HL-60 (cell line): Measurements from ENCODE around the gene QPRT.
"Not testable (repeated sequence)": the region's sequence is repeated elsewhere in the genome, so short reads cannot be mapped to it uniquely, and the experiment has no call there.

Experiments
- DNase-seq, 2 experiments: peaks; one replicate each; pipeline ENCODE4 v3.0.0-alpha.2; 2010 to 2020; ENCODE audit warnings: low read depth in 1 of 2, low spot score in 1 of 2
- H3K27ac ChIP-seq: fragments of 250-450 bp; sonication (Bioruptor Pico); replicated peaks from 2 replicates; pipeline ENCODE4 v1.5.1; 2020; ENCODE audit warnings: mild to moderate bottlenecking, moderate library complexity
- H3K27me3 ChIP-seq: fragments of 250-450 bp; sonication (Bioruptor Pico); 2 replicates; pipeline ENCODE4 v1.5.1; 2021; ENCODE audit warnings: mild to moderate bottlenecking, moderate library complexity; ENCODE audit not compliant: insufficient read depth, poor library complexity, severe bottlenecking
- H3K4me3 ChIP-seq: replicated peaks from 2 replicates; pipeline ENCODE4 v1.5.1; 2011; ENCODE audit warnings: mild to moderate bottlenecking, control low read depth, low read length; ENCODE audit not compliant: insufficient read depth
- GABPA ChIP-seq: IDR thresholded peaks from 2 replicates; pipeline ENCODE4 v1.6.1; 2012; ENCODE audit warnings: low read depth
- POLR2AphosphoS5 ChIP-seq: IDR thresholded peaks from 2 replicates; pipeline ENCODE4 v1.6.1; 2012; ENCODE audit warnings: low read depth
- REST ChIP-seq: IDR thresholded peaks from 2 replicates; pipeline ENCODE4 v1.6.1; 2012; ENCODE audit warnings: low read depth; ENCODE audit not compliant: insufficient replicate concordance
- SPI1 ChIP-seq: IDR thresholded peaks from 2 replicates; pipeline ENCODE4 v1.6.1; 2012; ENCODE audit warnings: low read depth, mild to moderate bottlenecking, borderline replicate concordance
- long read RNA-seq: library from polyadenylated mRNA; unstranded; transcript quantifications from one replicate; pipeline ENCODE4 v2.0.0, GENCODE V29; 2020
- TF ChIP-seq, protein P1 (sequence below): IDR thresholded peaks from one replicate; pipeline ENCODE4 v1.5.1; 2011; ENCODE audit warnings: low read length, control low read depth, inconsistent platforms; ENCODE audit not compliant: insufficient read depth

QPRT gene
- long read RNA-seq, transcript QPRT-204 (1 exons, 2,199 nt): minor isoform, 5 of 862 reads
- long read RNA-seq, transcript QPRT-202 (4 exons, 2,343 nt): major isoform, 681 of 862 reads
- long read RNA-seq, partial matches to known transcripts: 100 of 862 reads
- long read RNA-seq, other reads (novel, unspliced or antisense): 73 of 862 reads

DNA sequence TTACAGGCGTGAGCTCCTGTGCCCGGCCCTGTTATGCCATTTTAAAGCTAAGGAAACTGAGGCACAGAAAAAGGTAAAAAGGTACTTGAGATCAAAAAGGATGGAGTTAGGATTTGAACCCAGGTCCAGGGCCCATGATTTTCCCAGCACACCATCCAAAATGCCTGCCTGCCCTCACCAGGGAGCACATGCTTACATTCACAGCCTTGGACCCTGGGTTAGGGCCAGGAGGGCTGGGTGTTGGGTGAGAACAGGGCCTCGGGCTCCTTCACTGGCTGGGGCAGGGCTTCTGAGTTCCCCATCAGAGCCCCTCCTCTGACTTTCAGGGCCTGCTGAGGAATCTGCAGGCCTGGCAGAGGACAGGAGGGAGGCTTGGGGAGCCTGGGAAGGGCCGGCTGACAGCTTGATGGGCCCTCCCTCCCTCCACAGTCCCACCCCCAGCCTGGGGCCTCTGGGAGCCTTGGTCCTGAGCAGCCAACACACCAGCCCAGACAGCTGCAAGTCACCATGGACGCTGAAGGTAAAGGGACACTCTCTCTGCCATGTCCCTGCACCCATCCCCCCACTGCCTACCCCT lies at the start of gene QPRT:
QPRT (plus strand) TSS at position 490 of the 577 bp plus-strand sequence; CDS start at position 508, 18 bp downstream.
- peak within 1 kb of the TSS; percentile 37 for H3K4me3 ChIP-seq
- peak within 1 kb of the TSS; percentile 78 for H3K27ac ChIP-seq
- TF ChIP-seq REST: no peak
- TF ChIP-seq, protein P1, sequence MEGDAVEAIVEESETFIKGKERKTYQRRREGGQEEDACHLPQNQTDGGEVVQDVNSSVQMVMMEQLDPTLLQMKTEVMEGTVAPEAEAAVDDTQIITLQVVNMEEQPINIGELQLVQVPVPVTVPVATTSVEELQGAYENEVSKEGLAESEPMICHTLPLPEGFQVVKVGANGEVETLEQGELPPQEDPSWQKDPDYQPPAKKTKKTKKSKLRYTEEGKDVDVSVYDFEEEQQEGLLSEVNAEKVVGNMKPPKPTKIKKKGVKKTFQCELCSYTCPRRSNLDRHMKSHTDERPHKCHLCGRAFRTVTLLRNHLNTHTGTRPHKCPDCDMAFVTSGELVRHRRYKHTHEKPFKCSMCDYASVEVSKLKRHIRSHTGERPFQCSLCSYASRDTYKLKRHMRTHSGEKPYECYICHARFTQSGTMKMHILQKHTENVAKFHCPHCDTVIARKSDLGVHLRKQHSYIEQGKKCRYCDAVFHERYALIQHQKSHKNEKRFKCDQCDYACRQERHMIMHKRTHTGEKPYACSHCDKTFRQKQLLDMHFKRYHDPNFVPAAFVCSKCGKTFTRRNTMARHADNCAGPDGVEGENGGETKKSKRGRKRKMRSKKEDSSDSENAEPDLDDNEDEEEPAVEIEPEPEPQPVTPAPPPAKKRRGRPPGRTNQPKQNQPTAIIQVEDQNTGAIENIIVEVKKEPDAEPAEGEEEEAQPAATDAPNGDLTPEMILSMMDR: no peak
- TF ChIP-seq POLR2AphosphoS5: peak; percentile 3; the same call in 1 of the 2 replicates
- TF ChIP-seq GABPA: no peak
- H3K27me3 ChIP-seq: no peaks in the 10 kb centered on the region
- DNase-seq: peak in 1 of 2 experiments; percentile 81

GRCh38 chr16:29629318-29629717 lies 49.7 kb upstream of the QPRT start:
- not testable (repeated sequence) for H3K4me3 ChIP-seq, DNase-seq, H3K27me3 ChIP-seq, H3K27ac ChIP-seq

DNA sequence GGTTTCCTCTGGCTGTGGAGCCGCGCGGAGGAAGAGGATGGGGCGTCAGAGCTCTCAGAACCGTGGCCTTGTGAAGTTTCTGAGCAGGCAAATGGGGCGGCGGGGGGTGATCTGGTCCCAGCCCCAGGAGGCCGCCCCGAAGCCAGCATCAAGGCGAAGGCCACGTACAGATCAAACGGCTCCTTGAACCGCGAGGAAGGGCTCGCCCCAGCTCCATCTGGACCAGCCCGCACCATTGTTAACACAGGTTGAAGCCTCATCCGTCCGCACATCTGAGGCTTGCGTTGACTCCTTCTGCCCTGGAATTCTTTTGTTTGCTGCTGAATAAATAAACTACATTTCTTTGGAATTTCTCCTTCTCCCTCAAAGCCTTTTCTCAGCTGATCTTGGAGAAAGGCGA lies 47.3 kb upstream of the QPRT start:
- not testable (repeated sequence) for H3K4me3 ChIP-seq, H3K27ac ChIP-seq, DNase-seq, H3K27me3 ChIP-seq

DNA sequence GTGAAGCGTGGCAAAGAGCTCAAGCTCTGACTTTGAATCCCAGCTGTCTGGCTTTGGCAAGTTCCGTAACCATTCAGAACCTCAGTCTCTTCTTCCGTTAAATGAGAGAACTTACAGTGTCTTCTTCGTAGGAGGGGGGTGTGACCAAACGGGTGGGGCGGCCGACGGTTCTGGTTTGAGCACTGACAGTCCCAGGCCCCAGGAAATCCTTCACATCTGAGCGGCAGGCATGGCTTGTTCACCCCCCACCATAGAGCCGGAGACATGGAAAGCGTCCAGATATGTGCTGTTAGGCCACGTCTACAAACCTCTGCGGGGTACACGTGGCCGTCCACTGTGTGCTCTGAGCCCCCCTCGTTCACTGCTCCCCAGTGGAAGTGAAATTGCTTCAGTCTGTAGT lies 43.1 kb upstream of the QPRT start:
- not testable (repeated sequence) for H3K27me3 ChIP-seq, H3K27ac ChIP-seq, H3K4me3 ChIP-seq
- peak in 1 of 2 experiments; percentile 52 for DNase-seq

GRCh38 chr16:29636368-29636767 lies 42.6 kb upstream of the QPRT start:
- not testable (repeated sequence) for H3K4me3 ChIP-seq

DNA sequence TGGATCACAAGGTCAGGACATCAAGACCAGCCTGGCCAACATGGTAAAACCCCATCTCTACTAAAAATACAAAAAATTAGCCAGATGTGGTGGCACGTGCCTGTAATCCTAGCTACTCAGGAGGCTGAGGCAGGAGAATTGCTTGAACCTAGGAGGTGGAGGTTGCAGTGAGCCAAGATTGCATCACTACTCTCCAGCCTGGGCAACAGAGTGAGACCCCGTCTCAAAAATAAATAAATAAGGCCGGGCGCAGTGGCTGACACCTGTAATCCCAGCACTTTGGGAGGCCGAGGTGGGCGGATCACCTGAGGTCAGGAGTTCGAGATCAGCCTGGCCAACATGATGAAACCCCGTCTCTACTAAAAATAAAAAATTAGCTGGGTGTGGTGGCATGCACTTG lies 40.2 kb upstream of the QPRT start:
- not testable (repeated sequence) for H3K27me3 ChIP-seq, DNase-seq, H3K27ac ChIP-seq, H3K4me3 ChIP-seq

More at GRCh38 chr16:29636368-29636767, 42.6 kb upstream of the QPRT start:
- not testable (repeated sequence) for DNase-seq, H3K27me3 ChIP-seq, H3K27ac ChIP-seq

GRCh38 chr16:29641561-29641960 lies 37.4 kb upstream of the QPRT start:
- no peak for TF ChIP-seq GABPA
- no peak for TF ChIP-seq POLR2AphosphoS5
- no peak for TF ChIP-seq REST
- no peak for TF ChIP-seq SPI1
- TF ChIP-seq, protein P1: no peak
- Histone ChIP-seq H3K27me3 (no peaks in the 10 kb centered on the region), H3K27ac (peak overlapping the region; percentile 53), H3K4me3 (no peak overlapping the region)
- DNase-seq: peak in 1 of 2 experiments; percentile 60
